Upper lobe of left lung (tissue), 6 donors: ENCODE data around the gene GPR171. TPM values are rescaled to one million over a fixed set of nuclear protein-coding genes. Genes with fewer than 3 reads are reported as not detected.
A peak's percentile ranks its signal among the peaks of the same experiment; 100 is the strongest.

ENCODE experiments used
- ATAC-seq, 2 donors: fragments of 200-7000 bp; cut with Tn5 transposase; one replicate each; pipeline ENCODE4 v1.9.1; 2022; ENCODE audit warnings: mild to moderate bottlenecking in 2 of 2, moderate library complexity in 2 of 2; ENCODE audit not compliant: low FRiP score in 2 of 2
- DNase-seq, 2 donors: peaks; one replicate each; pipeline ENCODE4 v3.0.0-alpha.2; 2019 to 2020
- H3K27ac ChIP-seq, 4 donors: fragments of 200-600 bp; sonication (generic); one replicate each; pipeline ENCODE4 v1.5.1; 2016 to 2019
- H3K27me3 ChIP-seq, 4 donors: fragments of 200-600 bp; sonication (generic); one replicate each; pipeline ENCODE4 v1.5.1; 2017 to 2019
- H3K36me3 ChIP-seq, 4 donors: fragments of 200-600 bp; sonication (generic); one replicate each; pipeline ENCODE4 v1.5.1; 2016 to 2019
- H3K4me1 ChIP-seq, 4 donors: fragments of 200-600 bp; sonication (generic); one replicate each; pipeline ENCODE4 v1.5.1; 2018 to 2019
- H3K4me3 ChIP-seq, 4 donors: fragments of 200-600 bp; sonication (generic); one replicate each; pipeline ENCODE4 v1.5.1; 2017 to 2019; ENCODE audit warnings: mild to moderate bottlenecking in 2 of 4, moderate library complexity in 1 of 4
- H3K9me3 ChIP-seq, 4 donors: fragments of 200-600 bp; sonication (generic); one replicate each; pipeline ENCODE4 v1.5.1; 2018 to 2019
- CTCF ChIP-seq, 6 experiments: fragments of 450-650 bp in 4 of 6; fragments of 200-600 bp in 2 of 6; sonication (generic) in 2 of 6; IDR thresholded peaks; one replicate each; pipeline ENCODE4 v1.5.1; 2016 to 2019; ENCODE audit warnings: antibody characterized with exemption in 6 of 6
- EP300 ChIP-seq, 4 donors: sonication (generic); formaldehyde crosslinking; IDR thresholded peaks; one replicate each; pipeline ENCODE4 v1.5.1; 2017; ENCODE audit warnings: antibody characterized with exemption in 4 of 4, control low read depth in 2 of 4
- POLR2A ChIP-seq, 4 donors: fragments of 450-650 bp; IDR thresholded peaks; one replicate each; pipeline ENCODE4 v1.5.1; 2016 to 2017; ENCODE audit warnings: antibody characterized with exemption in 4 of 4, mild to moderate bottlenecking in 2 of 4
- POLR2AphosphoS5 ChIP-seq, 2 donors: sonication (generic); formaldehyde crosslinking; IDR thresholded peaks; one replicate each; pipeline ENCODE4 v1.5.1; 2017; ENCODE audit warnings: antibody characterized with exemption in 2 of 2
- whole genome bisulfite sequencing, 2 donors: methylation state at CpG; one replicate each; pipeline ENCODE4 v1.1.5; 2017 to 2018; 5-methylcytosine and 5-hydroxymethylcytosine counted together
- total RNA-seq, 6 donors: library from RNA; depleted of rRNA in 4 of 6; stranded (reverse); fragments of >200 nt in 4 of 6; gene quantifications; one replicate each; pipeline versions ENCODE4 v1.1.0 to v1.2.1, GENCODE V29; 2016 to 2021
- donor health status: DM: no; HTN: no; CAD: no; lungs with moderate emphysema.
- donor health status: DM: no; HTN: yes; CAD: no; lungs with severe emphysema.

GPR171 gene
- total RNA-seq, 6 donors from 2014 or later: 1.0 to 6.6 (median 2.8) TPM

DNA sequence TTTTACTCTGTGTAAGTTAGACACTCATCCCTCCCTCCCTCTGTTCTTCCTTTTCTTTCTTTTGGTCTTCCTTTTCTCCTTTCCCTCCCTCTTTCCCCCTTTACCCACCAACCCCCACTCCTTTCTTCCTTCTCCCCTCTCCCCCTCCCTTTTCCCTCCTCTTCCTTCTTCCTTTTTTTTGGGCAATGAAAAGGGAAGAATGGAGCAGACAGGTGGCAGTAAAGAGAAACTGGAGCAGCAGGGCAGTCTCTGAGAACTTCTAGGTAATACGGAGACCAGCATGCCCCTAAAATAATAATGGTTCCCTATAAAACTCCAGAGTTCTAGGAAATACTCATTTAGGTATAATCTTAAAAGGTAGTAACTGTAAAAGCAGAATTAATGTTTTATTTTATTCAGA, 11.4 kb upstream of the GPR171 start:
- Histone ChIP-seq H3K4me3 (no peak overlapping the region), H3K27me3 (no peaks in the 10 kb centered on the region), H3K27ac (no peak overlapping the region), H3K9me3 (no peaks in the 10 kb centered on the region), H3K4me1 (peaks cover 0 to 12% (median 2%) of the 10 kb centered on the region in 4 donors), H3K36me3 (no peaks in the 10 kb centered on the region)
- no peak for TF ChIP-seq POLR2AphosphoS5 (IDR thresholded peaks at IDR 0.05)
- TF ChIP-seq POLR2A (IDR thresholded peaks at IDR 0.05): no peak
- no peak for TF ChIP-seq CTCF (IDR thresholded peaks at IDR 0.05)
- TF ChIP-seq EP300 (IDR thresholded peaks at IDR 0.05): no peak
- ATAC-seq (no peak), DNase-seq (no peak)
- WGBS, 2 donors: 72 to 82% methylated on average over 1 of the region's 1 CpG

DNA sequence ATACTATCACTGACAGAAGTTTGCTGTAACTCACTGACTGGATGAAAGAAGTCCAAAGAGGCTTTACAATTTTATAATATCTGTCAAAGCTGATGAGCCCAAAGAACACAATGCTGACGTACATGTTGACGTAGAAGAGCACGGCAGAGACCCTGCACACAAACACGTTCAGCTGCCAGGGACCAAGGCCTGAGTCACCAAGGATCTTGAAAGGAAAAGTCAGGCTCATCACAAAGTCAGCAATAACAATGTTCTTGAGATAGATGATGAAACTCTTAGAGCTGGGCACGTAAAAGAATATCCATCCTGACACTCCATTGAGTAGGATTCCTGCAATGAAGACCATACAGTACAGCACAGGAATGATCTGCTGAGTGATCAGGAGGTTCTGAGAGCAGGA, 10.9 kb upstream of the GPR171 start:
- no peaks in the 10 kb centered on the region for H3K36me3 ChIP-seq
- H3K4me1 ChIP-seq: peaks cover 0 to 12% (median 2%) of the 10 kb centered on the region in 4 donors
- DNase-seq (no peak), ATAC-seq (no peak)
- no peak overlapping the region for H3K27ac ChIP-seq
- no peaks in the 10 kb centered on the region for H3K9me3 ChIP-seq
- WGBS, 2 donors: 90 to 91% methylated on average over 5 of the region's 5 CpGs
- H3K27me3 ChIP-seq: no peaks in the 10 kb centered on the region
- TF ChIP-seq EP300 (IDR thresholded peaks at IDR 0.05) (no peak), POLR2AphosphoS5 (IDR thresholded peaks at IDR 0.05) (no peak), POLR2A (IDR thresholded peaks at IDR 0.05) (no peak)
- no peak overlapping the region for H3K4me3 ChIP-seq

GRCh38 chr3:151213151-151213550, 10.1 kb upstream of the GPR171 start:
- no peak overlapping the region for H3K4me3 ChIP-seq
- DNase-seq (no peak), ATAC-seq (no peak)
- WGBS, 2 donors: 65 to 71% methylated on average over 4 of the region's 4 CpGs
- TF ChIP-seq POLR2A (IDR thresholded peaks at IDR 0.05) (no peak), EP300 (IDR thresholded peaks at IDR 0.05) (no peak), CTCF (IDR thresholded peaks at IDR 0.05) (no peak), POLR2AphosphoS5 (IDR thresholded peaks at IDR 0.05) (no peak)
- H3K27ac ChIP-seq: no peak overlapping the region
- H3K36me3 ChIP-seq: no peaks in the 10 kb centered on the region
- no peaks in the 10 kb centered on the region for H3K27me3 ChIP-seq
- H3K4me1 ChIP-seq: peaks cover 0 to 12% (median 2%) of the 10 kb centered on the region in 4 donors
- no peaks in the 10 kb centered on the region for H3K9me3 ChIP-seq

DNA sequence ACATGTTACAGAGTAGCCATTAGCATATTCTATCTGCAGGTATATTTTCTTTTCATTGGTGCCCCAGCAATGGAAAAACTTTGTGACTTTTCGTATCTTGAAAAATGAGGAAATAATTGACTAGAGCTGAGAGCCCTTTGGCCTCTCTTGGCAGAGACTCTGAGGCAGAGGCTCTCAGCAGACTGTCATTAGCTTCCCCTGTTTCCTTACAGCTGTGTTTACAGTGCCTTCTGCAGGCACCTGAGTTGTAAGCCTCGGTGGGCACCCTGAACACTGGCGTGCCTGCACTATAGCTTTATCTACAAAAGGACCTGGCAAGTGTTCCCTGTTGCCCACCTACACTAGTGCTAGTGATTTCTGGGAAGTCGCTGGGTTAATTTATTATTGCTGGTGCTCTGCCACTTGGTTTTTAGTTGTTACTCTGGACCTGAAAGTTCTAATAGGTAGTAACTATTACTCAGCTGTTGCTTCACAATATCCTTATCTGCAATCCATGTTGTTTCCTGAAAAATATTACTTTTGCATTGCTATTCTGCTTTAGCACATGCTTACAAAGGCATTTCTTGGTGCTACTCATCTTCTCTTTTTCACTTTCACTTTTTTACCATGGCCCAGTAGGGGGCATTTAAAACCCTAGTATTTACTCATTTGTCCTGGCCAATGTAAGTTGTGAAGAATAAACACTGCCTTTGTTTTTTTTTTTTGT, 7.8 kb upstream of the GPR171 start:
- no peaks in the 10 kb centered on the region for H3K36me3 ChIP-seq
- TF ChIP-seq POLR2AphosphoS5 (IDR thresholded peaks at IDR 0.05) (no peak), POLR2A (IDR thresholded peaks at IDR 0.05) (no peak), EP300 (IDR thresholded peaks at IDR 0.05) (no peak), CTCF (IDR thresholded peaks at IDR 0.05) (no peak)
- H3K27me3 ChIP-seq: no peaks in the 10 kb centered on the region
- H3K9me3 ChIP-seq: no peaks in the 10 kb centered on the region
- 16 to 31% methylated on average over 4 of the region's 4 CpGs for WGBS, 2 donors
- no peak overlapping the region for H3K4me3 ChIP-seq
- DNase-seq (no peak), ATAC-seq (peak in 1 of 2 donors; percentile 55)
- H3K27ac ChIP-seq: peak overlapping the region in 1 of 4 donors; percentile 6
- peaks cover 0 to 12% (median 0%) of the 10 kb centered on the region in 4 donors for H3K4me1 ChIP-seq

DNA sequence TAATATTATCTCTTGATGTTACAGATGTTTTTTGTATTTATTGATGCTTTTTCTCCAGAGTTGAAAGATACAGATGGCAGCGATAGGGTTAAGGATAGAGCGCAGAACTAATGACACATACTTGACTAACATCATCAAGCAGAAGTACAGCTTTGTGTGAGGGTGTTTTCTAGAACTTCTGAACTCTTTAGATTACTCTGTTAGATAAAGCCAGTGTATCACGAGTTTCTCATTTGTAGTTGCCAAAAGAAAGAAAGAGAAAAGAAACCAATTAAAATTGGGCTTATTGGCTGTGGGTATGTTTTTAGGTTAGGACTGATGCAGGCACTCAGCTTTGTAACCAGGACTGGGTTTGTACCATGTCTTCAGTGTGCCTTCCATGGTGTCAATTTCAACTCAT, 6.6 kb upstream of the GPR171 start:
- Histone ChIP-seq H3K9me3 (no peaks in the 10 kb centered on the region), H3K27me3 (no peaks in the 10 kb centered on the region), H3K4me1 (peaks cover 0 to 17% (median 2%) of the 10 kb centered on the region in 4 donors), H3K27ac (no peak overlapping the region), H3K4me3 (no peak overlapping the region), H3K36me3 (no peaks in the 10 kb centered on the region)
- no peak for ATAC-seq
- WGBS, 2 donors: 86% methylated on average over 3 of the region's 3 CpGs
- TF ChIP-seq POLR2AphosphoS5 (IDR thresholded peaks at IDR 0.05) (no peak), EP300 (IDR thresholded peaks at IDR 0.05) (no peak), POLR2A (IDR thresholded peaks at IDR 0.05) (no peak), CTCF (IDR thresholded peaks at IDR 0.05) (no peak)
- DNase-seq: no peak
